Testis (tissue), 3 donors: ENCODE measurements around the gene IFNA7. TPM values are rescaled to one million over a fixed set of nuclear protein-coding genes. Genes with fewer than 3 reads are reported as not detected.

Experiments used
- DNase-seq: peaks from one replicate; pipeline ENCODE4 v3.0.0-alpha.2; 2019
- H3K27ac ChIP-seq, 2 donors: fragments of 200-600 bp; sonication (generic); one replicate each; pipeline ENCODE4 v1.5.1; 2019
- H3K27me3 ChIP-seq: fragments of 200-600 bp; sonication (generic); one replicate; pipeline ENCODE4 v1.5.1; 2019
- H3K36me3 ChIP-seq: fragments of 200-600 bp; sonication (generic); one replicate; pipeline ENCODE4 v1.5.1; 2017; ENCODE audit warnings: low read depth; ENCODE audit errors: missing control alignments
- H3K4me1 ChIP-seq: fragments of 200-600 bp; sonication (generic); one replicate; pipeline ENCODE4 v1.5.1; 2019
- H3K4me3 ChIP-seq, 2 donors: fragments of 200-600 bp; sonication (generic); one replicate each; pipeline ENCODE4 v1.5.1; 2017 to 2019
- H3K9me3 ChIP-seq: fragments of 200-600 bp; sonication (generic); one replicate; pipeline ENCODE4 v1.5.1; 2017
- POLR2A ChIP-seq: fragments of 450-650 bp; IDR thresholded peaks from one replicate; pipeline ENCODE4 v1.6.1; 2017; ENCODE audit warnings: antibody characterized with exemption, mild to moderate bottlenecking, moderate library complexity
- WGBS, 2 donors: methylation state at CpG; one replicate each; pipeline ENCODE4 v1.1.5; 2018; 5-methylcytosine and 5-hydroxymethylcytosine counted together
- intact Hi-C: fragments of 100-400 bp; cut with DNase I; formaldehyde crosslinking; loops from one replicate; pipeline ENCODE4 v1.15.1; 2023; ENCODE audit warnings: low total_unique reads
- polyA plus RNA-seq: library from polyadenylated mRNA; stranded (reverse); fragments of 350-450 nt; fragmentation: Illumina TruSeq; extraction: RNeasy Lipid Tissue Mini Kit (QIAGEN cat#74804); gene quantifications from one replicate; pipeline ENCODE4 v1.2.3, GENCODE V29; 2014; ENCODE audit warnings: low read depth, low replicate concordance; ENCODE audit not compliant: insufficient read depth
- small RNA-seq, 2 donors: library from RNA; depleted of rRNA; stranded (forward); fragments of <200 nt; gene quantifications; one replicate each; pipeline ENCODE3, GENCODE V24; 2016
- total RNA-seq, 2 donors: library from RNA; depleted of rRNA; stranded (reverse); fragments of >200 nt; gene quantifications; one replicate each; pipeline ENCODE4 v1.2.3, GENCODE V29; 2016
- TF ChIP-seq, protein P1 (sequence below), 3 experiments: fragments of 450-650 bp in 2 of 3; fragments of 200-600 bp in 1 of 3; sonication (generic) in 1 of 3; IDR thresholded peaks; one replicate each; pipeline ENCODE4 v1.5.1; 2016 to 2019; ENCODE audit warnings: antibody characterized with exemption in 3 of 3, mild to moderate bottlenecking in 2 of 3, moderate library complexity in 1 of 3

Gene IFNA7
- total and polyA plus RNA-seq, 3 donors from 2014 or later, result not detected

GRCh38 chr9:21154018-21154608, 47.9 kb downstream of the IFNA7 start:
- no peak overlapping the region for H3K27ac ChIP-seq
- H3K36me3 ChIP-seq, result no peaks in the 10 kb centered on the region
- 29 to 35% methylated on average over 3 of the region's 3 CpGs for WGBS, 2 donors
- H3K4me3 ChIP-seq, result no peak overlapping the region
- DNase-seq, result no peak
- no peaks in the 10 kb centered on the region for H3K4me1 ChIP-seq
- H3K9me3 ChIP-seq, result no peaks in the 10 kb centered on the region
- intact Hi-C loops, result no loop called here
- H3K27me3 ChIP-seq, result no peaks in the 10 kb centered on the region
- TF ChIP-seq POLR2A, result no peak
- TF ChIP-seq, protein P1, sequence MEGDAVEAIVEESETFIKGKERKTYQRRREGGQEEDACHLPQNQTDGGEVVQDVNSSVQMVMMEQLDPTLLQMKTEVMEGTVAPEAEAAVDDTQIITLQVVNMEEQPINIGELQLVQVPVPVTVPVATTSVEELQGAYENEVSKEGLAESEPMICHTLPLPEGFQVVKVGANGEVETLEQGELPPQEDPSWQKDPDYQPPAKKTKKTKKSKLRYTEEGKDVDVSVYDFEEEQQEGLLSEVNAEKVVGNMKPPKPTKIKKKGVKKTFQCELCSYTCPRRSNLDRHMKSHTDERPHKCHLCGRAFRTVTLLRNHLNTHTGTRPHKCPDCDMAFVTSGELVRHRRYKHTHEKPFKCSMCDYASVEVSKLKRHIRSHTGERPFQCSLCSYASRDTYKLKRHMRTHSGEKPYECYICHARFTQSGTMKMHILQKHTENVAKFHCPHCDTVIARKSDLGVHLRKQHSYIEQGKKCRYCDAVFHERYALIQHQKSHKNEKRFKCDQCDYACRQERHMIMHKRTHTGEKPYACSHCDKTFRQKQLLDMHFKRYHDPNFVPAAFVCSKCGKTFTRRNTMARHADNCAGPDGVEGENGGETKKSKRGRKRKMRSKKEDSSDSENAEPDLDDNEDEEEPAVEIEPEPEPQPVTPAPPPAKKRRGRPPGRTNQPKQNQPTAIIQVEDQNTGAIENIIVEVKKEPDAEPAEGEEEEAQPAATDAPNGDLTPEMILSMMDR (IDR thresholded peaks at IDR 0.05), result no peak

- no peak overlapping the region for H3K27ac ChIP-seq
- WGBS, 2 donors, result 49 to 58% methylated on average over 3 of the region's 3 CpGs
- no peaks in the 10 kb centered on the region for H3K27me3 ChIP-seq
- no peak overlapping the region for H3K4me3 ChIP-seq
- no peak for DNase-seq
- H3K4me1 ChIP-seq, result no peaks in the 10 kb centered on the region
- TF ChIP-seq, protein P1 (IDR thresholded peaks at IDR 0.05), result no peak
- no peak for TF ChIP-seq POLR2A
- no peaks in the 10 kb centered on the region for H3K36me3 ChIP-seq
- no peaks in the 10 kb centered on the region for H3K9me3 ChIP-seq
- intact Hi-C loops, result no loop called here
Observed at GRCh38 chr9:21153336-21154017, 48.5 kb downstream of the IFNA7 start.

Small RNAs within 50 kb of the gene (small RNA-seq; reads per million reads assigned to genes)
- 0 reads per million in 2 donors for gene RF00019

Other genes with a start within 250 kb of the IFNA7 start
- gene HACD4, start 170.6 kb downstream of the IFNA7 start, total RNA-seq, result 1 to 10 TPM; 1.9 to 2.8 TPM
- gene HACD4, start 170.6 kb downstream of the IFNA7 start, polyA plus RNA-seq, result 2.0 TPM
- not detected for gene IFNB1, start 124.3 kb downstream of the IFNA7 start, total RNA-seq
- not detected for gene IFNB1, start 124.3 kb downstream of the IFNA7 start, polyA plus RNA-seq
- not detected for gene IFNW1, start 60.4 kb downstream of the IFNA7 start, total RNA-seq
- not detected for gene IFNW1, start 60.4 kb downstream of the IFNA7 start, polyA plus RNA-seq
- not detected for gene IFNA21, start 35.5 kb downstream of the IFNA7 start, total RNA-seq
- not detected for gene IFNA21, start 35.5 kb downstream of the IFNA7 start, polyA plus RNA-seq
- gene IFNA4, start 14.6 kb downstream of the IFNA7 start, total RNA-seq, result not detected
- not detected for gene IFNA4, start 14.6 kb downstream of the IFNA7 start, polyA plus RNA-seq
- not detected for gene IFNA10, start 4.9 kb upstream of the IFNA7 start, total RNA-seq
- not detected for gene IFNA10, start 4.9 kb upstream of the IFNA7 start, polyA plus RNA-seq
- gene IFNA16, start 15.1 kb upstream of the IFNA7 start, total RNA-seq, result not detected
- gene IFNA16, start 15.1 kb upstream of the IFNA7 start, polyA plus RNA-seq, result not detected
- gene IFNA17, start 26.0 kb upstream of the IFNA7 start, total RNA-seq, result not detected
- gene IFNA17, start 26.0 kb upstream of the IFNA7 start, polyA plus RNA-seq, result not detected
- gene IFNA14, start 37.8 kb upstream of the IFNA7 start, total RNA-seq, result not detected
- gene IFNA14, start 37.8 kb upstream of the IFNA7 start, polyA plus RNA-seq, result not detected
- gene IFNA5, start 103.1 kb upstream of the IFNA7 start, total RNA-seq, result not detected
- not detected for gene IFNA5, start 103.1 kb upstream of the IFNA7 start, polyA plus RNA-seq
- 10 to 100 TPM; 17.4 to 19.3 TPM for gene KLHL9, start 133.2 kb upstream of the IFNA7 start, total RNA-seq
- gene KLHL9, start 133.2 kb upstream of the IFNA7 start, polyA plus RNA-seq, result 12.7 TPM
- gene IFNA6, start 148.7 kb upstream of the IFNA7 start, total RNA-seq, result under 1 TPM in 1 of 2 donors, not detected in 1; 0.39 TPM
- not detected for gene IFNA6, start 148.7 kb upstream of the IFNA7 start, polyA plus RNA-seq
- 1 to 10 TPM in 1 of 2 donors, under 1 TPM in 1; 0.63 to 1.9 TPM for gene IFNA13, start 165.9 kb upstream of the IFNA7 start, total RNA-seq
- gene IFNA13, start 165.9 kb upstream of the IFNA7 start, polyA plus RNA-seq, result not detected
- gene IFNA2, start 183.2 kb upstream of the IFNA7 start, total RNA-seq, result 1 to 10 TPM; 1.2 to 1.3 TPM
- not detected for gene IFNA2, start 183.2 kb upstream of the IFNA7 start, polyA plus RNA-seq
- gene IFNA8, start 206.9 kb upstream of the IFNA7 start, total RNA-seq, result not detected
- not detected for gene IFNA8, start 206.9 kb upstream of the IFNA7 start, polyA plus RNA-seq
- gene IFNA1, start 238.2 kb upstream of the IFNA7 start, total RNA-seq, result not detected
- not detected for gene IFNA1, start 238.2 kb upstream of the IFNA7 start, polyA plus RNA-seq